ENCODE data around the gene RMND5A.
A peak's percentile ranks its signal among the peaks of the same experiment; 100 is the strongest.

The RMND5A gene

DNA sequence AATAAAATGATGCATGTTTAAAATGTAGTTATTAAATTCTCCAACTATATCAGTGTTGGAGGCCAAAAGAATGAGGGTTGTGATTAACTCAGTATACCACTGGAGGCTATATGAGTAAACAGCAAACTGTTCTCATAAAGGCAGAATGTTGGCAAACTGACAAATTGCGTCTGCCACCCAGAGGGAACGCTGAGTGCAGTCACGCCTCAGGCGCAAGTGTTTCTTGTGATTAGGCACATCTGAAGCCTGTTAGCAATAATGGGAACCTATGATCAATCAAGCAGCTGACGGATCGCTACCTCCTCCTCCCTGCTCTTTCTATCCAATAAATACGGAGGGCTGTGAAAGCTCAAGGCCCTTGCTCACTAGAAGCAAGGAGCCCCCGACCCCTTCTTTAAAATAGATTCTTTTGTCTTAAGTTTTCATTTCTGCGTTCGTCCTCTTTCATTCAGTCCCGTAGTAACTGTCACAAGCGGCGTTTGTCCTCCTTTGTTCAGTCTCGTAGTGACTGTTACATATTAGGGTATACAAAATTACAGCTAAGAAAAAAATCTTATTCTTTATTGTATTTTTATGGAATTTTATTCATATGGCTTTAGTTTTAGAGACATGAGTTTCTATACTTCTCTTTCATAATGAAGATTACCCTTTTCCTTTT, 16.3 kb upstream of the RMND5A start:
- ChIA-PET CTCF (interaction anchor here (0.6 kb wide), 1 partner anchor 65 kb away, joined by 3 read pairs; no protein-coding TSS in a partner anchor), POLR2A (interaction anchor here (1.2 to 1.5 kb wide), 4 partner anchors 82 to 263 kb away, joined by 3 to 6 read pairs (median 4); partner anchors contain the start of gene KDM3A)
- no peaks in the 10 kb centered on the region for H3K9me3 ChIP-seq (ENCODE audit: control insufficient read depth, insufficient read depth, low read depth, low read length)

More for the DNA sequence above, 16.3 kb upstream of the RMND5A start:
- 0 out of 2 replicates have a peak overlapping the region, but pooled peaks have one; percentile 50 for H3K27ac ChIP-seq (ENCODE audit: extremely low read depth, low read depth, low read length)
- H3K4me3 ChIP-seq (ENCODE audit: low read depth, low read length), result peak overlapping the region; percentile 4
- H3K4me1 ChIP-seq (ENCODE audit: control insufficient read depth, insufficient read depth, low read length), result peaks cover 13% of the 10 kb centered on the region; the same call in 1 of the 2 replicates
- H3K36me3 ChIP-seq (ENCODE audit: control insufficient read depth in 2 of 2, insufficient read depth in 1 of 2, low read length in 2 of 2), result no peaks in the 10 kb centered on the region
- TF ChIP-seq ZFHX2 (tag by site-specific recombination; conservative IDR thresholded peaks at IDR 0.05) (no peak), ZNF585B (tag by site-specific recombination; IDR thresholded peaks at IDR 0.05) (no peak), KLF1 (tag by site-specific recombination; IDR thresholded peaks at IDR 0.05) (no peak), ZNF184 (tag by site-specific recombination; IDR thresholded peaks at IDR 0.05) (peak; percentile 13; the same call in 1 of the 2 replicates), ZNF600 (tag by site-specific recombination; IDR thresholded peaks at IDR 0.05) (no peak), IKZF3 (tag by site-specific recombination; IDR thresholded peaks at IDR 0.05) (0 out of 2 replicates have a peak, but pooled peaks have one; percentile 10), GLIS1 (tag by site-specific recombination; IDR thresholded peaks at IDR 0.05) (peak; percentile 61), ZNF404 (tag by site-specific recombination; IDR thresholded peaks at IDR 0.05) (no peak), KLF16 (tag by site-specific recombination; IDR thresholded peaks at IDR 0.05) (no peak), ZBTB17 (tag by site-specific recombination; IDR thresholded peaks at IDR 0.05) (peak; percentile 28; the same call in 1 of the 2 replicates), ZNF394 (tag by site-specific recombination; IDR thresholded peaks at IDR 0.05; ENCODE audit: borderline replicate concordance) (0 out of 2 replicates have a peak, but pooled peaks have one; percentile 9), ZNF335 (tag by site-specific recombination; conservative IDR thresholded peaks at IDR 0.05) (0 out of 2 replicates have a peak, but pooled peaks have one; percentile 14), ZNF146 (tag by site-specific recombination; IDR thresholded peaks at IDR 0.05) (no peak), ZNF2 (tag by site-specific recombination; IDR thresholded peaks at IDR 0.05) (no peak), ZNF366 (tag by site-specific recombination; conservative IDR thresholded peaks at IDR 0.05) (0 out of 2 replicates have a peak, but pooled peaks have one; percentile 16), ZNF121 (tag by site-specific recombination; IDR thresholded peaks at IDR 0.05) (no peak), ZNF654 (tag by site-specific recombination; IDR thresholded peaks at IDR 0.05; ENCODE audit: low read depth) (no peak), ZIC2 (tag by site-specific recombination; IDR thresholded peaks at IDR 0.05) (0 out of 2 replicates have a peak, but pooled peaks have one; percentile 10), ZNF792 (tag by site-specific recombination; IDR thresholded peaks at IDR 0.05) (peak; percentile 89), MEIS1 (CRISPR knock-in tag; IDR thresholded peaks at IDR 0.05; ENCODE audit: borderline replicate concordance) (no peak), SP7 (tag by site-specific recombination; IDR thresholded peaks at IDR 0.05) (peak; percentile 57)
- TF ChIP-seq, protein P1, sequence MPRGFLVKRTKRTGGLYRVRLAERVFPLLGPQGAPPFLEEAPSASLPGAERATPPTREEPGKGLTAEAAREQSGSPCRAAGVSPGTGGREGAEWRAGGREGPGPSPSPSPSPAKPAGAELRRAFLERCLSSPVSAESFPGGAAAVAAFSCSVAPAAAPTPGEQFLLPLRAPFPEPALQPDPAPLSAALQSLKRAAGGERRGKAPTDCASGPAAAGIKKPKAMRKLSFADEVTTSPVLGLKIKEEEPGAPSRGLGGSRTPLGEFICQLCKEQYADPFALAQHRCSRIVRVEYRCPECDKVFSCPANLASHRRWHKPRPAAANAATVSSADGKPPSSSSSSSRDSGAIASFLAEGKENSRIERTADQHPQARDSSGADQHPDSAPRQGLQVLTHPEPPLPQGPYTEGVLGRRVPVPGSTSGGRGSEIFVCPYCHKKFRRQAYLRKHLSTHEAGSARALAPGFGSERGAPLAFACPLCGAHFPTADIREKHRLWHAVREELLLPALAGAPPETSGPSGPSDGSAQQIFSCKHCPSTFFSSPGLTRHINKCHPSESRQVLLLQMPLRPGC (tag by site-specific recombination; IDR thresholded peaks at IDR 0.05), result no peak
- TF ChIP-seq, protein P2, sequence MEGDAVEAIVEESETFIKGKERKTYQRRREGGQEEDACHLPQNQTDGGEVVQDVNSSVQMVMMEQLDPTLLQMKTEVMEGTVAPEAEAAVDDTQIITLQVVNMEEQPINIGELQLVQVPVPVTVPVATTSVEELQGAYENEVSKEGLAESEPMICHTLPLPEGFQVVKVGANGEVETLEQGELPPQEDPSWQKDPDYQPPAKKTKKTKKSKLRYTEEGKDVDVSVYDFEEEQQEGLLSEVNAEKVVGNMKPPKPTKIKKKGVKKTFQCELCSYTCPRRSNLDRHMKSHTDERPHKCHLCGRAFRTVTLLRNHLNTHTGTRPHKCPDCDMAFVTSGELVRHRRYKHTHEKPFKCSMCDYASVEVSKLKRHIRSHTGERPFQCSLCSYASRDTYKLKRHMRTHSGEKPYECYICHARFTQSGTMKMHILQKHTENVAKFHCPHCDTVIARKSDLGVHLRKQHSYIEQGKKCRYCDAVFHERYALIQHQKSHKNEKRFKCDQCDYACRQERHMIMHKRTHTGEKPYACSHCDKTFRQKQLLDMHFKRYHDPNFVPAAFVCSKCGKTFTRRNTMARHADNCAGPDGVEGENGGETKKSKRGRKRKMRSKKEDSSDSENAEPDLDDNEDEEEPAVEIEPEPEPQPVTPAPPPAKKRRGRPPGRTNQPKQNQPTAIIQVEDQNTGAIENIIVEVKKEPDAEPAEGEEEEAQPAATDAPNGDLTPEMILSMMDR (tag by site-specific recombination; IDR thresholded peaks at IDR 0.05), result peak; percentile 34; the same call in 1 of the 2 replicates
- TF ChIP-seq, protein P3, sequence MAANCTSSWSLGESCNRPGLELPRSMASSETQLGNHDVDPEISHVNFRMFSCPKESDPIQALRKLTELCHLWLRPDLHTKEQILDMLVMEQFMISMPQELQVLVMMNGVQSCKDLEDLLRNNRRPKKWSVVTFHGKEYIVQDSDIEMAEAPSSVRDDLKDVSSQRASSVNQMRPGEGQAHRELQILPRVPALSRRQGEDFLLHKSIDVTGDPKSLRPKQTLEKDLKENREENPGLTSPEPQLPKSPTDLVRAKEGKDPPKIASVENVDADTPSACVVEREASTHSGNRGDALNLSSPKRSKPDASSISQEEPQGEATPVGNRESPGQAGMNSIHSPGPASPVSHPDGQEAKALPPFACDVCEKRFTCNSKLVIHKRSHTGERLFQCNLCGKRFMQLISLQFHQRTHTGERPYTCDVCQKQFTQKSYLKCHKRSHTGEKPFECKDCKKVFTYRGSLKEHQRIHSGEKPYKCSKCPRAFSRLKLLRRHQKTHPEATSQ (tag by site-specific recombination; IDR thresholded peaks at IDR 0.05), result no peak
- TF ChIP-seq, protein P4, sequence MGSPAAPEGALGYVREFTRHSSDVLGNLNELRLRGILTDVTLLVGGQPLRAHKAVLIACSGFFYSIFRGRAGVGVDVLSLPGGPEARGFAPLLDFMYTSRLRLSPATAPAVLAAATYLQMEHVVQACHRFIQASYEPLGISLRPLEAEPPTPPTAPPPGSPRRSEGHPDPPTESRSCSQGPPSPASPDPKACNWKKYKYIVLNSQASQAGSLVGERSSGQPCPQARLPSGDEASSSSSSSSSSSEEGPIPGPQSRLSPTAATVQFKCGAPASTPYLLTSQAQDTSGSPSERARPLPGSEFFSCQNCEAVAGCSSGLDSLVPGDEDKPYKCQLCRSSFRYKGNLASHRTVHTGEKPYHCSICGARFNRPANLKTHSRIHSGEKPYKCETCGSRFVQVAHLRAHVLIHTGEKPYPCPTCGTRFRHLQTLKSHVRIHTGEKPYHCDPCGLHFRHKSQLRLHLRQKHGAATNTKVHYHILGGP (tag by site-specific recombination; IDR thresholded peaks at IDR 0.05), result no peak
- TF ChIP-seq, protein P5, sequence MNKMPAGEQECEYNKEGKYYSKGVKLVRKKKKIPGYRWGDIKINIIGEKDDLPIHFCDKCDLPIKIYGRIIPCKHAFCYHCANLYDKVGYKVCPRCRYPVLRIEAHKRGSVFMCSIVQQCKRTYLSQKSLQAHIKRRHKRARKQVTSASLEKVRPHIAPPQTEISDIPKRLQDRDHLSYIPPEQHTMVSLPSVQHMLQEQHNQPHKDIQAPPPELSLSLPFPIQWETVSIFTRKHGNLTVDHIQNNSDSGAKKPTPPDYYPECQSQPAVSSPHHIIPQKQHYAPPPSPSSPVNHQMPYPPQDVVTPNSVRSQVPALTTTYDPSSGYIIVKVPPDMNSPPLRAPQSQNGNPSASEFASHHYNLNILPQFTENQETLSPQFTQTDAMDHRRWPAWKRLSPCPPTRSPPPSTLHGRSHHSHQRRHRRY (tag by site-specific recombination; IDR thresholded peaks at IDR 0.05), result no peak
- TF ChIP-seq, protein P6, sequence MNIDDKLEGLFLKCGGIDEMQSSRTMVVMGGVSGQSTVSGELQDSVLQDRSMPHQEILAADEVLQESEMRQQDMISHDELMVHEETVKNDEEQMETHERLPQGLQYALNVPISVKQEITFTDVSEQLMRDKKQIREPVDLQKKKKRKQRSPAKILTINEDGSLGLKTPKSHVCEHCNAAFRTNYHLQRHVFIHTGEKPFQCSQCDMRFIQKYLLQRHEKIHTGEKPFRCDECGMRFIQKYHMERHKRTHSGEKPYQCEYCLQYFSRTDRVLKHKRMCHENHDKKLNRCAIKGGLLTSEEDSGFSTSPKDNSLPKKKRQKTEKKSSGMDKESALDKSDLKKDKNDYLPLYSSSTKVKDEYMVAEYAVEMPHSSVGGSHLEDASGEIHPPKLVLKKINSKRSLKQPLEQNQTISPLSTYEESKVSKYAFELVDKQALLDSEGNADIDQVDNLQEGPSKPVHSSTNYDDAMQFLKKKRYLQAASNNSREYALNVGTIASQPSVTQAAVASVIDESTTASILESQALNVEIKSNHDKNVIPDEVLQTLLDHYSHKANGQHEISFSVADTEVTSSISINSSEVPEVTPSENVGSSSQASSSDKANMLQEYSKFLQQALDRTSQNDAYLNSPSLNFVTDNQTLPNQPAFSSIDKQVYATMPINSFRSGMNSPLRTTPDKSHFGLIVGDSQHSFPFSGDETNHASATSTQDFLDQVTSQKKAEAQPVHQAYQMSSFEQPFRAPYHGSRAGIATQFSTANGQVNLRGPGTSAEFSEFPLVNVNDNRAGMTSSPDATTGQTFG (tag by site-specific recombination; IDR thresholded peaks at IDR 0.05; ENCODE audit: borderline replicate concordance), result no peak
